PC-9 (cell line): ENCODE results near the gene UIMC1. TPM values are rescaled to one million over a fixed set of nuclear protein-coding genes. Genes with fewer than 3 reads are reported as not detected.
A peak's percentile ranks its signal among the peaks of the same experiment; 100 is the strongest.

ENCODE experiments used
- BruUV-seq: library from RNA; stranded (reverse); fragments of 400-500 nt; replicated peaks from 2 replicates; lab custom pipeline; 2021; lab: Mats Ljungman, UMichigan
- CTCF ChIA-PET: fragments of 300-600 bp; sonication (Branson Sonifier 250); formaldehyde crosslinking; loops from one replicate; lab custom pipeline; 2022; ENCODE audit warnings: antibody characterized with exemption; lab: Charles Lee
- POLR2A ChIA-PET: fragments of 300-600 bp; sonication (Branson Sonifier 250); formaldehyde crosslinking; loops from one replicate; lab custom pipeline; 2022; ENCODE audit warnings: antibody characterized with exemption; ENCODE audit not compliant: unreplicated experiment; lab: Charles Lee
- DNase-seq, 2 experiments: peaks; one replicate each; pipeline versions ENCODE4 v3.0.0 to v3.0.0-alpha.2; 2015 to 2022; ENCODE audit warnings: mixed read lengths in 1 of 2
- H2AFZ ChIP-seq: fragments of 200-600 bp; sonication (generic); 2 replicates; pipeline ENCODE4 v1.8.1; 2017; ENCODE audit warnings: antibody characterized with exemption
- H3F3A ChIP-seq: fragments of 200-600 bp; sonication (generic); 2 replicates; pipeline ENCODE4 v1.8.1; 2017; ENCODE audit warnings: antibody characterized with exemption, mild to moderate bottlenecking, low read depth; ENCODE audit not compliant: insufficient read depth
- H3K27ac ChIP-seq: fragments of 200-600 bp; sonication (generic); 2 replicates; pipeline ENCODE4 v1.6.1; 2016; ENCODE audit warnings: mixed run types
- H3K27me3 ChIP-seq: fragments of 200-600 bp; sonication (generic); 2 replicates; pipeline ENCODE4 v1.6.1; 2016; ENCODE audit warnings: low read depth, mixed run types; ENCODE audit not compliant: insufficient read depth
- H3K36me3 ChIP-seq: fragments of 200-600 bp; sonication (generic); 2 replicates; pipeline ENCODE4 v1.6.1; 2016; ENCODE audit warnings: low read depth, mixed run types
- H3K4me1 ChIP-seq: fragments of 200-600 bp; sonication (generic); replicated peaks from 2 replicates; pipeline ENCODE4 v1.6.1; 2016; ENCODE audit warnings: mixed run types; ENCODE audit not compliant: insufficient read depth
- H3K4me2 ChIP-seq: fragments of 200-600 bp; sonication (generic); 2 replicates; pipeline ENCODE4 v1.6.1; 2017; ENCODE audit warnings: mixed run types
- H3K4me3 ChIP-seq: fragments of 200-600 bp; sonication (generic); 2 replicates; pipeline ENCODE4 v1.6.1; 2016; ENCODE audit warnings: mixed run types
- H3K79me2 ChIP-seq: fragments of 200-600 bp; sonication (generic); 2 replicates; pipeline ENCODE4 v1.6.1; 2017; ENCODE audit warnings: low read depth, mixed run types
- H3K9me2 ChIP-seq: fragments of 200-600 bp; sonication (generic); 2 replicates; pipeline ENCODE4 v1.8.1; 2017; ENCODE audit warnings: mild to moderate bottlenecking; ENCODE audit not compliant: insufficient read depth
- H3K9me3 ChIP-seq: fragments of 200-600 bp; sonication (generic); 2 replicates; pipeline ENCODE4 v1.8.1; 2016; ENCODE audit warnings: low read depth; ENCODE audit not compliant: insufficient read depth
- H4K20me1 ChIP-seq: fragments of 200-600 bp; sonication (generic); 2 replicates; pipeline ENCODE4 v1.8.1; 2017; ENCODE audit not compliant: insufficient read depth
- EZH2 ChIP-seq: fragments of 200-600 bp; sonication (generic); IDR thresholded peaks from 2 replicates; pipeline ENCODE4 v1.8.0; 2017; ENCODE audit warnings: antibody characterized with exemption, low read depth
- intact Hi-C: fragments of 100-400 bp; cut with micrococcal nuclease; formaldehyde crosslinking; loops from one replicate; pipeline ENCODE4 v1.10.0; 2022; ENCODE audit not compliant: unreplicated experiment
- total RNA-seq: library from RNA; stranded (reverse); gene quantifications from 2 replicates; pipeline ENCODE4 v1.2.3, GENCODE V29; 2021
- TF ChIP-seq, protein P1 (sequence below): fragments of 200-600 bp; sonication (generic); conservative IDR thresholded peaks from 2 replicates; pipeline ENCODE4 v1.6.1; 2017; ENCODE audit warnings: mixed run types, antibody characterized with exemption, mild to moderate bottlenecking, moderate library complexity

The UIMC1 gene
- total RNA-seq, 1 experiment from 2014 or later = 48.3 TPM

DNA sequence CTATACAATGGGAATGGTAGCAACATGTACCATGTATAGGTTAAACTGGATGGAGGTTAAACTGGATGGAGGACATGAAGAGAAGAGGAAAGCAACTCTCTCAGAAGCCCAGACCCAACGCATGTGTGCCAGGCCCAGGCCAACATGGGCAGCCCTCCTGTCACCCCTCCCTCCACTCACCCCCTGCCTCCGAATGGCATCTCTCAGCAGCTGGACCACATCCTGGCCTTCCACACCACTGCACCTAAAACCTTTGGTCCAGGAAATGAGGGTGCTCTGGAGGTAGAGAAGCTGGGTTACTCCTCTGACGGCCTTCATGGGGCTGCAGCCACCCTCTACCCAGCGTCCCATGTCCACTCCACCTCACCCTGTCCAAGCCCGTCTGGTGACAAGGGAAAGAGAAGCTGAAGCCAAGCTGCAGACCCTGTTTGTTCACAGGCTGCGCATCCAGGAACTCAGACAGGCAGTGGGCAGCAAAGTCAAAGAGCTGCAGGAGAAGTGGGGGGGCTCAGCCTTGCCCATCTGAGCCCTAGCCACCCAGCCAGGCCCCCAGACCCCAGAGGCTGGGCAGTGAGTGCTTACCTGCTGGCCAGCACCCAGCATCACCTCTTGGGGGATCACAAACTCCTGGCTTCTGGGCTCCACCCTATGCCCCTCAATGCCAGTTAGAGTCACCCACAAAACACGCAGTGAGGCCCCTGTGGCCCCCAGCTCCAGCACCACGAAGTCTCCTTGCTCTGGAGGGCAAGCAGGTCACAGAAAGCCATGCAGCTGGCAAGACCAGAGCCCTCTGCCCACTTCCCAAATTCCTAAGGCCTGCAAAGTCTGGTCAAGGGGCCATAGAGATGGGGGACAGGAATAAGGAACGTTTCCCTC, 115.9 kb downstream of the UIMC1 start:
- no TSS peak for BruUV-seq
- ChIA-PET CTCF (no interaction called here), POLR2A (no interaction called here)
- H3K36me3 ChIP-seq = no peaks in the 10 kb centered on the region
- H3F3A ChIP-seq = 0 out of 2 replicates have a peak, but pooled peaks cover 3% of the 10 kb centered on the region
- H3K4me1 ChIP-seq = no peaks in the 10 kb centered on the region
- H4K20me1 ChIP-seq = no peaks in the 10 kb centered on the region
- no peaks in the 10 kb centered on the region for H3K79me2 ChIP-seq
- DNase-seq = peak in 1 of 2 experiments; percentile 26
- H3K27me3 ChIP-seq = no peaks in the 10 kb centered on the region
- H3K9me3 ChIP-seq = no peaks in the 10 kb centered on the region
- H3K4me3 ChIP-seq = no peak overlapping the region
- no peaks in the 10 kb centered on the region for H3K9me2 ChIP-seq
- H2AFZ ChIP-seq = no peak overlapping the region
- TF ChIP-seq EZH2 = no peak
- TF ChIP-seq, protein P1, sequence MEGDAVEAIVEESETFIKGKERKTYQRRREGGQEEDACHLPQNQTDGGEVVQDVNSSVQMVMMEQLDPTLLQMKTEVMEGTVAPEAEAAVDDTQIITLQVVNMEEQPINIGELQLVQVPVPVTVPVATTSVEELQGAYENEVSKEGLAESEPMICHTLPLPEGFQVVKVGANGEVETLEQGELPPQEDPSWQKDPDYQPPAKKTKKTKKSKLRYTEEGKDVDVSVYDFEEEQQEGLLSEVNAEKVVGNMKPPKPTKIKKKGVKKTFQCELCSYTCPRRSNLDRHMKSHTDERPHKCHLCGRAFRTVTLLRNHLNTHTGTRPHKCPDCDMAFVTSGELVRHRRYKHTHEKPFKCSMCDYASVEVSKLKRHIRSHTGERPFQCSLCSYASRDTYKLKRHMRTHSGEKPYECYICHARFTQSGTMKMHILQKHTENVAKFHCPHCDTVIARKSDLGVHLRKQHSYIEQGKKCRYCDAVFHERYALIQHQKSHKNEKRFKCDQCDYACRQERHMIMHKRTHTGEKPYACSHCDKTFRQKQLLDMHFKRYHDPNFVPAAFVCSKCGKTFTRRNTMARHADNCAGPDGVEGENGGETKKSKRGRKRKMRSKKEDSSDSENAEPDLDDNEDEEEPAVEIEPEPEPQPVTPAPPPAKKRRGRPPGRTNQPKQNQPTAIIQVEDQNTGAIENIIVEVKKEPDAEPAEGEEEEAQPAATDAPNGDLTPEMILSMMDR = no peak
- H3K4me2 ChIP-seq = no peak overlapping the region
- intact Hi-C loops = no loop called here
- no peak overlapping the region for H3K27ac ChIP-seq

DNA sequence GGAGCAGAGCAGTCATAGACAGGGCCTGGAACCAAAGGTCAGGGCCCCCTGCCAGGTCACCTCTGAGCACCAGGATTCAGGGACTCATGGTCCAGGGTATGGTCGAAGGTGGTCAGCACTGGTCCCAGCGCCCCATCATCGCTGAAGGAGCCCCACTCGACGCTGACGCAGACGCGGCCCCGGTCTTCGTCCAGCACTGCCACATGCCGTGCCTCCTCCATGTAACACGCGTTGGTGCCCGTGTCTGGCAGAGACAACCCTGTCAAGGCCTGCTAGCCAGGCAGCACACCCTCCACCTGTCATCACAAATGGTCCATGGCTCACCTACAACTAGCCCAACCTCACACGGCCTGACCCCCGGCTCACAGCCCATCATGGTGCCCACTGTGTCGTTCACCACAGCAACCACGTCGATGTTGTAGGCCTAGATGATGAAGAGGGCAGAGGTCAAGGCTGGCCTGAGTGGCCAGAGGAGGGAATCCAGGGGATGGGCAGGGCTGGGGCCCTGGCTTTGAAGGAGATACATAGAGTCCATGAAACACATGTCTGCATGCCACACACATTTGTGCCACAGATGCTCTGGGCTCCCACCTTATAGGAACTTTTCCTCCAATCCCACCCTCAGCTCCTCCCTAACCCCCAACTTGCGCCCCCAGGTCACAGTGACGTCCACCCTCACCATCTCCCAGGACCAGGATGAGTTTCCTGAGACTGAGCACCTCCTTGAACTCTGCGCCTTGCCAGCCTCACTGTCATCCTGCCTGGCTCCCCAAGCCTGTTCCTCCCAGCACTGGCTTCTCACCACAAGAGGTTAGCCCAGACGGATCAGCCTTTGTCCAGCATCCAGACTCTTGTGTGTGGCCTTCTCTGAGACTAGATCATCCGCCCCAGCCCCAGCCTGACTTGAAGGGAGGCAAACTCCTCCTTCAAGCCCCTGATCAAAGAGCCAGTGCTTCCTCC, 117.0 kb downstream of the UIMC1 start:
- POLR2A ChIA-PET = no interaction called here
- Histone ChIP-seq H4K20me1 (no peaks in the 10 kb centered on the region), H3K79me2 (no peaks in the 10 kb centered on the region), H3K9me2 (no peaks in the 10 kb centered on the region), H3K36me3 (no peaks in the 10 kb centered on the region), H3K4me1 (no peaks in the 10 kb centered on the region), H2AFZ (no peak overlapping the region), H3K27ac (no peak overlapping the region), H3K27me3 (no peaks in the 10 kb centered on the region), H3K9me3 (no peaks in the 10 kb centered on the region), H3K4me2 (no peak overlapping the region), H3K4me3 (no peak overlapping the region), H3F3A (no peaks in the 10 kb centered on the region)
- intact Hi-C loops = no loop called here
- DNase-seq = peak in 1 of 2 experiments; percentile 24
- no peak for TF ChIP-seq EZH2
- TF ChIP-seq, protein P1 = no peak
- CTCF ChIA-PET = no interaction called here
- no TSS peak for BruUV-seq

DNA sequence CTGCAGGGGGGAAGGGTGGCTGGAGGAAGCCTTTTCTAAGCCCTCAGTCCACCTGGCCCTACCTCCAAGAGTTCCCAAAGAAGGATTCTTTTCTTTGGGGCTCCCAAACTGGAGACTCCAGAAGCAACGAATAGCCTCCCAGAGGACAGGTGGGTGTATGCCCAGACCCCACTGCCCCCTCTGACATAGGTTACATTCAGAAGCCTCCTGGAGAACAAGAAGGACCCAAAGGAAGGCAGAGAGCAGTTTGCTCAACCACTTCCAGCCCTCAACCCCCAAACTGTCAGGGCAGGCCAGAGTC, 117.8 kb downstream of the UIMC1 start:
- Histone ChIP-seq H3K4me2 (no peak overlapping the region), H3K36me3 (no peaks in the 10 kb centered on the region), H3K79me2 (no peaks in the 10 kb centered on the region), H3K27me3 (no peaks in the 10 kb centered on the region), H3K9me2 (no peaks in the 10 kb centered on the region), H3K4me3 (no peak overlapping the region), H4K20me1 (no peaks in the 10 kb centered on the region), H3K27ac (no peak overlapping the region), H3K9me3 (no peaks in the 10 kb centered on the region), H3K4me1 (no peaks in the 10 kb centered on the region), H2AFZ (no peak overlapping the region), H3F3A (no peaks in the 10 kb centered on the region)
- no peak for DNase-seq
- intact Hi-C loops = no loop called here
- TF ChIP-seq, protein P1 = no peak
- no peak for TF ChIP-seq EZH2
- POLR2A ChIA-PET = no interaction called here
- CTCF ChIA-PET = no interaction called here
- BruUV-seq = no TSS peak
